Stomach (tissue), 9 donors: ENCODE measurements around the gene CHIC2. TPM values are rescaled to one million over a fixed set of nuclear protein-coding genes. Genes with fewer than 3 reads are reported as not detected.

Source experiments
- DNase-seq, 2 donors: peaks; one replicate each; pipeline versions ENCODE4 v3.0.0 to v3.0.0-alpha.2; 2013 to 2019
- H3K27ac ChIP-seq, 5 donors: fragments of 200-600 bp in 4 of 5; sonication (generic) in 4 of 5; one replicate each; pipeline ENCODE4 v1.5.1; 2013 to 2019; ENCODE audit warnings: mild to moderate bottlenecking in 1 of 5, moderate library complexity in 1 of 5
- H3K27me3 ChIP-seq, 3 donors: fragments of 200-600 bp; sonication (generic); one replicate each; pipeline ENCODE4 v1.5.1; 2017 to 2019; ENCODE audit warnings: mixed run types in 1 of 3
- H3K36me3 ChIP-seq, 4 donors: fragments of 200-600 bp; sonication (generic); 1 replicate in 3 of 4; 2 replicates in 1 of 4; pipeline ENCODE4 v1.5.1; 2016 to 2019
- H3K4me1 ChIP-seq, 4 donors: fragments of 200-600 bp; sonication (generic); one replicate each; pipeline ENCODE4 v1.5.1; 2016 to 2019
- H3K4me3 ChIP-seq, 4 donors: fragments of 200-600 bp; sonication (generic) in 3 of 4; one replicate each; pipeline ENCODE4 v1.5.1; 2016 to 2019; ENCODE audit warnings: mild to moderate bottlenecking in 1 of 4
- H3K9me3 ChIP-seq, 4 donors: fragments of 200-600 bp; sonication (generic); one replicate each; pipeline ENCODE4 v1.5.1; 2016 to 2019
- EP300 ChIP-seq: sonication (generic); formaldehyde crosslinking; IDR thresholded peaks from one replicate; pipeline ENCODE4 v1.6.1; 2017; ENCODE audit warnings: antibody characterized with exemption
- POLR2A ChIP-seq, 4 donors: fragments of 450-650 bp; IDR thresholded peaks; one replicate each; pipeline ENCODE4 v1.6.1; 2016; ENCODE audit warnings: antibody characterized with exemption in 4 of 4, control low read depth in 2 of 4, mild to moderate bottlenecking in 1 of 4, moderate library complexity in 1 of 4
- POLR2AphosphoS5 ChIP-seq, 3 donors: sonication (generic); formaldehyde crosslinking; IDR thresholded peaks; one replicate each; pipeline ENCODE4 v1.6.1; 2016; ENCODE audit warnings: antibody characterized with exemption in 3 of 3
- WGBS, 5 donors: extraction: QIAGEN DNeasy Blood & Tissue Kit in 3 of 5; methylation state at CpG; one replicate each; pipeline versions ENCODE4 v1.1.5 to v1.1.7; 2013 to 2018; 5-methylcytosine and 5-hydroxymethylcytosine counted together
- intact Hi-C: fragments of 100-400 bp; cut with DNase I; formaldehyde crosslinking; loops from one replicate; pipeline ENCODE4 v1.15.1; 2023; ENCODE audit warnings: low total_unique reads
- polyA plus RNA-seq, 3 donors: library from polyadenylated mRNA; stranded (reverse); fragments of 200-250 nt; gene quantifications; one replicate each; pipeline ENCODE4 v1.2.3, GENCODE V29; 2013
- total RNA-seq, 5 donors: library from RNA; depleted of rRNA; stranded (reverse); fragments of >200 nt; gene quantifications; one replicate each; pipeline versions ENCODE4 v1.1.0 to v1.2.3, GENCODE V29; 2014 to 2016
- TF ChIP-seq, protein P1 (sequence below), 7 experiments: fragments of 450-650 bp in 4 of 7; fragments of 200-600 bp in 3 of 7; sonication (generic) in 3 of 7; IDR thresholded peaks; one replicate each; pipeline ENCODE4 v1.5.1; 2016 to 2019; ENCODE audit warnings: antibody characterized with exemption in 7 of 7, control low read depth in 2 of 7, mild to moderate bottlenecking in 1 of 7
- donor health status: healthy with polysubstance abuse.
- donor health status: Bipolar disorder and iron deficiency.
- donor health status: healthy.

CHIC2 gene
- total and polyA plus RNA-seq, 8 donors = 9.8 to 128 (median 27.2) TPM

DNA sequence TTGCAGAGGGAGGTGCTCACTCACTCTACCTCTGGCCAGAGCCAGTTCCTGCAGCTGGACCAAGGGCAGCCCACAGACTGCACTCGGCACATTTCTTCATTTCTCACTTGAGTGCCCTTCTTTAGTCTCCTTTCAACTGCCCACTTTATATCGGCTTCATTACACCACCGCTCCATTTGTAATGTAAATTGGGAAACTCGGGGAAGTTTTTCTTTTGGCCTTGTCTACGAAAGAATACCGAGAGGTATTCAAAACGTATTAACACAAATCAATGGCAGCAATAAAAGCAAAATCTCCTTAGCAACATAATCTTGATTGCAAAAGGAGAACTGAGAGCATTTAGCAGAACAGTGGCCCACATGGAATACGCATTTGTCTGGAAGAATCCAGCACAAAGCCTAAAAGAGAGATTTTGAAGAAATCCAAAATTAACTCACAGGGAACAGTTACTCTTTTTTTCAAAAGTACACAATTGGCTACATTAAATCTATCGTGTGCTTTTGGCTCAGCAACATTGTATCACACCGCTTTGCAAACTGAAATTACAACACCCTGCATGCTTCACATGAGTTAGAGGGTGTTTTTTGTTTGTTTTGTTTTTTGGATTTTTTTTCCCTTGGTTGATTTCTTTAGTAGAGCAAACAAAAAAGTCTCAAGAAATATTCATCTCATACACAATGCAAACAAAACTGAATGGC lies 62.6 kb downstream of the CHIC2 start:
- intact Hi-C loops = no loop called here
- 91 to 94% (median 91%) methylated on average over 10 of the region's 10 CpGs for WGBS, 5 donors
- no peaks in the 10 kb centered on the region for H3K27me3 ChIP-seq
- TF ChIP-seq, protein P1, sequence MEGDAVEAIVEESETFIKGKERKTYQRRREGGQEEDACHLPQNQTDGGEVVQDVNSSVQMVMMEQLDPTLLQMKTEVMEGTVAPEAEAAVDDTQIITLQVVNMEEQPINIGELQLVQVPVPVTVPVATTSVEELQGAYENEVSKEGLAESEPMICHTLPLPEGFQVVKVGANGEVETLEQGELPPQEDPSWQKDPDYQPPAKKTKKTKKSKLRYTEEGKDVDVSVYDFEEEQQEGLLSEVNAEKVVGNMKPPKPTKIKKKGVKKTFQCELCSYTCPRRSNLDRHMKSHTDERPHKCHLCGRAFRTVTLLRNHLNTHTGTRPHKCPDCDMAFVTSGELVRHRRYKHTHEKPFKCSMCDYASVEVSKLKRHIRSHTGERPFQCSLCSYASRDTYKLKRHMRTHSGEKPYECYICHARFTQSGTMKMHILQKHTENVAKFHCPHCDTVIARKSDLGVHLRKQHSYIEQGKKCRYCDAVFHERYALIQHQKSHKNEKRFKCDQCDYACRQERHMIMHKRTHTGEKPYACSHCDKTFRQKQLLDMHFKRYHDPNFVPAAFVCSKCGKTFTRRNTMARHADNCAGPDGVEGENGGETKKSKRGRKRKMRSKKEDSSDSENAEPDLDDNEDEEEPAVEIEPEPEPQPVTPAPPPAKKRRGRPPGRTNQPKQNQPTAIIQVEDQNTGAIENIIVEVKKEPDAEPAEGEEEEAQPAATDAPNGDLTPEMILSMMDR (IDR thresholded peaks at IDR 0.05) = no peak
- no peak for DNase-seq
- no peak overlapping the region for H3K4me3 ChIP-seq
- H3K9me3 ChIP-seq = no peaks in the 10 kb centered on the region
- H3K27ac ChIP-seq = no peak overlapping the region
- peaks cover 0 to 16% (median 11%) of the 10 kb centered on the region in 4 donors for H3K36me3 ChIP-seq
- peaks cover 0 to 21% (median 9%) of the 10 kb centered on the region in 4 donors for H3K4me1 ChIP-seq

DNA sequence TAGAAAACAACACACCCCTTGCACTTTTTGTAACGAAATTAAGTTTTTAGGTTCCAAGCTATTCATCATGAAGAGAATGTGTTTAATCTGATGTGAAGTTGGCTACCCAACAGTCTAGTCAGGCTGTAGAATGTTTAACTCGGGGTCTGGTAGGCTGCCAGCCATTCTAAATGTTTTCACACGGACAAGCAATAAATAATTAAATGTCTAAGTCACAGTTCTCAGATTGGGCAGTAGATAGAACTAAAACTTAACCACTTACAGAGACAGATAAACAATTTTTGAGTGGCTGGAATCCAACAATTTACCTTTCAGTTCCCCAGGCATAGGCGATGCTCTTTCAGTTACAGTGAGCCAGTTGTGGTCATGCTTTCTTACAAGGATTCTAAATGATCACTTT lies 66.5 kb downstream of the CHIC2 start:
- H3K4me1 ChIP-seq = peaks cover 0 to 22% (median 7%) of the 10 kb centered on the region in 4 donors
- H3K27me3 ChIP-seq = no peaks in the 10 kb centered on the region
- no peak overlapping the region for H3K4me3 ChIP-seq
- peaks cover 0 to 7% (median 3%) of the 10 kb centered on the region in 4 donors for H3K36me3 ChIP-seq
- no peak for TF ChIP-seq EP300
- no peak for TF ChIP-seq POLR2A (IDR thresholded peaks at IDR 0.05)
- TF ChIP-seq POLR2AphosphoS5 (IDR thresholded peaks at IDR 0.05) = no peak
- TF ChIP-seq, protein P1 (IDR thresholded peaks at IDR 0.05) = no peak
- 40 to 49% (median 43%) methylated on average over 4 of the region's 4 CpGs for WGBS, 5 donors
- DNase-seq = peak in 1 of 2 donors; percentile 28
- H3K27ac ChIP-seq = no peak overlapping the region
- H3K9me3 ChIP-seq = no peaks in the 10 kb centered on the region
- intact Hi-C loops = no loop called here

DNA sequence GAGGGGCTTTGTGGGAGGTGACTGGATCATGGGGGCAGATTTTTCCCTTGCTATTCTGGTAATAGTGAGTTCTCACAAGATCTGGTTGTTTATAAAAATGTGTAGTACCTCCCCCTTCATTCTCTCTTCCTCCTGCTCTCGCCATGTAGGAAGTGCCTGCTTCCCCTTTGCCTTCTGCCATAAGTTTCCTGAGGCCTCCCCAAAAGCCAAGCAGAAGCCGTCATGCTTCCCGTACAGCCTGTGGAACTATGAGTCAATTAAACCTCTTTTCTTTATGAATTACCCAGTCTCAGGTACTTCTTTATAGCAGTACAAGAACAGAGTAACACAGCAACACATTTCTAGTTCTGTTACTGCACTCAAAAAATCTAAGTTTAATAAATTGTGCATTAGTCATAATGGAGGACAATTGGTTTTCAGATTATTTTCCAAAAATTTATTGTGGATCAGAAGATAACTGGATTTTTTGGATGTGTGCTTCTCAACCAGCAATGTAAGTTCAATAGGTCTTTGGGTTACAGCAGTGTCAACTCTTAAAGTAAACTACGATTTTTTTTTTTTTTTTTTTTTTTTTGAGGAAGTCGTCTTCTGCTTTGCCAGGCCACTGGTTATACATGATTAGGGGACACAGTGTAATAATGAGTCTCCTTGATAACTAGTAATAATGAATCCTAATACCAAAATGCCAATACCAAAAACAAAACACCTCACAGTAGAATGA lies 69.9 kb downstream of the CHIC2 start:
- intact Hi-C loops = no loop called here
- H3K36me3 ChIP-seq = no peaks in the 10 kb centered on the region
- no peaks in the 10 kb centered on the region for H3K27me3 ChIP-seq
- no peaks in the 10 kb centered on the region for H3K9me3 ChIP-seq
- H3K27ac ChIP-seq = no peak overlapping the region
- WGBS, 5 donors = 77 to 83% (median 81%) methylated on average over 5 of the region's 5 CpGs
- H3K4me1 ChIP-seq = peaks cover 0 to 24% (median 11%) of the 10 kb centered on the region in 4 donors
- H3K4me3 ChIP-seq = no peak overlapping the region
- peak in 1 of 2 donors; percentile 13 for DNase-seq
- TF ChIP-seq EP300 = no peak
- no peak for TF ChIP-seq POLR2A (IDR thresholded peaks at IDR 0.05)
- TF ChIP-seq, protein P1 (IDR thresholded peaks at IDR 0.05) = no peak
- no peak for TF ChIP-seq POLR2AphosphoS5 (IDR thresholded peaks at IDR 0.05)

DNA sequence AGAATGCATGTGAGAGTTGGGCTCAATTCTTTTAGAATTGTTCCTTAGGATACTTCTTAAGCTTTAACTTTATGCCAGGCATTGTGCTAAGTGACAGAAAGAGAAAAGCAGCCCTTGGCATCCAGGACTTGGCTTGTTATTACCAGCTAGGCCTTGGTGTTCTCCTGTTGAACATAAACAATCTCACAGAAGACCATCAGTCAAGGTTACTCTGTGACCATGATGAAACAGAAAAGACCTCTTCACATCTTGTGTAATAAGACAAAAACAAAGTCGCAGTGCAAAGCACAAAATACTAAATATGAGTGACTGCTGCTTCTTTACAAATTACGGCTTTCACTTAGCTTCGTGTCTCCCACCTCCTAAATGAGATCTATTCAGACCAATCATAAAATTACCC lies 71.6 kb downstream of the CHIC2 start:
- TF ChIP-seq POLR2AphosphoS5 (IDR thresholded peaks at IDR 0.05) (peak in 2 of 3 donors; percentile 5 to 9), POLR2A (IDR thresholded peaks at IDR 0.05) (no peak)
- no peak overlapping the region for H3K4me3 ChIP-seq
- H3K9me3 ChIP-seq = no peaks in the 10 kb centered on the region
- H3K4me1 ChIP-seq = peaks cover 0 to 21% (median 11%) of the 10 kb centered on the region in 4 donors
- intact Hi-C loops = no loop called here
- no peaks in the 10 kb centered on the region for H3K27me3 ChIP-seq
- 91 to 98% (median 97%) methylated on average over 3 of the region's 3 CpGs for WGBS, 5 donors
- no peak for DNase-seq
- no peaks in the 10 kb centered on the region for H3K36me3 ChIP-seq
- H3K27ac ChIP-seq = no peak overlapping the region
